Activated T-cell treated with anti-CD3 and anti-CD28 coated beads, Interleukin-2, amount 50 U/mL, for 48 hours (primary cell): ENCODE data around the gene MMP8.

Source experiments
- DNase-seq, 2 experiments: peaks; one replicate each; pipeline ENCODE4 v3.0.0-alpha.2; 2020

The MMP8 gene

DNA sequence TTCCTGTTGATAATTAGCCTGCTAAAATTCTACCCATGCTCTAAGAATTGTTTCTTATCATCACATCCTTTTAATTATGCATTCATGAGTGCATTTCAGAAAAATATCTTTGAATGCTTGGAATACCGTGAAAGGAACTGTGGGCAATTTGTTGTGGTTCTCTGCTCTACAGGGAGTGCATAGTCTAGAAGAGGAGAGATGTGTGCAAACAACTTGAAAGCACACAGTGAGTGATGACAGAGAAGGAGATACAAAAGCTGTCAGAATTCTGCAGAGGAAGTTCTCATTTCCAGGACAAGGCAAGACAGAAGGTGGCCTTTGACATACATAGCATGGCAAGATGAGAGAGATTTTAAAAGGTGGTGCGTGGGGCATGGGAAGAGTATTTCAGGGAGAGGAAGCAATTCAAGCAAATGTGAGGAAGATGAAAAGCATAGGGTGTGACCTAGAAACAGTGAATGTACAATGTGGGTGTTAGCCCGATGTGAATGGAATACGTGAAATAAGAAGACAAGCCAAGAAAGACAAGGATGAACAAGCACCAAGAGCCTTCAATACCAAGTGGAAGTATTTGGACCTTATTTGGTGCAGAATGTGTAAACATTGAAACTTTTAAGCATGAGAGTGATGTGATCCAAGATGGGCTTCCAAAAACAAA is 5.0 kb downstream of the MMP8 start:
- DNase-seq: no peak

- no peak for DNase-seq
Observed at GRCh38 chr11:102717280-102717679, 7.5 kb downstream of the MMP8 start.

- DNase-seq: no peak
Observed at GRCh38 chr11:102716527-102716926, 8.2 kb downstream of the MMP8 start.

GRCh38 chr11:102712137-102712536 is 12.6 kb downstream of the MMP8 start:
- no peak for DNase-seq

GRCh38 chr11:102709201-102709945 is 15.4 kb downstream of the MMP8 start:
- no peak for DNase-seq

DNA sequence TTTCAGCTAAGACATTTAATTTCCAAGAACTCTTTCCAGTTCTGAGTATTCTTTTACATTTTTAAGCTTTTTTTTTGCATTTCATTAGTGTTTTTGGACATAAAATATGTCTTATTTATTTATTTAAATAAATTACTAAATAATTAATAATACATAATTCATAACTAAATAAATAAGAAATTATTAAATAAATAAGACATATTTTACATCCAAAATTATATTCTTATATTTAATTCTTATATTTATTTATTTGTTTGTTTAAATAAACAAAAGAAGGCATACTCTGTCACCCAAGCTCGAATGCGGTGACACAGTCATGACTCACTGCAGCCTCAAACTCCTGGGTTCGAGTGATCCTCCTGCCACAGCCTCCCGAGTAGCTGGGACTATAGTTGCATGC is 16.1 kb downstream of the MMP8 start:
- no peak for DNase-seq

DNA sequence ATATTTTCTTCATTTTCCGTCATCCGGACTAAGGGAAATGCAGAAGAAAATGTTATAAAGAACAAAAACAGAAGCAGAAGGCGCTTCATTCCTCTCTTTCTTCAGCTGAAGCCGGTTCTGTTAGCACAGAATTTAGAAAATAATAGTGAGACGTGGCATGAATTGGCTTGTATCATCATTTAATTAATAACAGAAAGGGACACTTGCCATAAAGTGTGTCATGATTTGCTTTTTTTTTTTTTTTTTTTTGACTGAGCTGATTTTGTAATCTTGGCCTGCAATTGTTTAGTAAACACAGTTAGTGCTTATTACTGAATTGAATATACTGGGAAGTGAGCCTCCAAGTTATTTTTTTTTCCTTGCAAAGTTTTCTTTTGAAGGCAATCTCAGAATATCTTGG is 19.1 kb downstream of the MMP8 start, which contains the start of gene MMP27:
MMP27 (minus strand) TSS at position 144 of the 400 bp plus-strand sequence; CDS start at position 89, 55 bp downstream.
- no peak for DNase-seq

GRCh38 chr11:102704841-102705240 is 19.9 kb downstream of the MMP8 start:
- DNase-seq: no peak

DNA sequence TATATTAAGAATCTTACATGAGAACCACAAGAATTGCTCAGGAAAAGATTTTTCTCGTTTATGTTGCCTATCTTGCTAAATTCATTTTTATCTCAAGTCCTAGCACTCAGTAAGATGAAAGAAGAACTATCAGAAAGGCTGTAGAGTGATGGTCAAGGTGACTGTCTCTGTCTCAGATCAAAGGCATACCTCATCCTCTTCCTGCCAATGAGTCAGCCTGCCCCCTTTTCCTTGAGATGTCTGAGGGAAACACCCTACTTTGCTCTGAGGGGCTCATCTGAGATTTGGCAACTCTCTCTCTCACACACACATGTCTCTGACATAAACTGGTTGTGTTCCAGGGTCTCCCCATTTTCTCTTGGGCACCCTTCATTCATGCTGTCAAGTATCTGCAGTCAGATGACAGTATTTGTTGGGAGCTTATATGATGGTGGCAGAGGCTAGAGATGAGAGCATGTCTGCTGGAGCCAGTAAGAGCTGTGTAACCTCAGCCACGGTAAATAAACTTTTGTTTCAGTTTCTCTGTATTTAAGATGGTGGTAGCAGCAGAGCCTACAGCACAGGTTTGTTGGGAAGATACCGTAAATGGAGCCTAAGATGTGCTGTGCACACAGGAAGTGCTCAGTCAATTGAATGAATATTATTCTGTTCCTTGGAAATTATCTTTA is 20.8 kb downstream of the MMP8 start:
- DNase-seq: no peak

- no peak for DNase-seq
Observed at GRCh38 chr11:102695201-102695600, 29.6 kb downstream of the MMP8 start.

DNA sequence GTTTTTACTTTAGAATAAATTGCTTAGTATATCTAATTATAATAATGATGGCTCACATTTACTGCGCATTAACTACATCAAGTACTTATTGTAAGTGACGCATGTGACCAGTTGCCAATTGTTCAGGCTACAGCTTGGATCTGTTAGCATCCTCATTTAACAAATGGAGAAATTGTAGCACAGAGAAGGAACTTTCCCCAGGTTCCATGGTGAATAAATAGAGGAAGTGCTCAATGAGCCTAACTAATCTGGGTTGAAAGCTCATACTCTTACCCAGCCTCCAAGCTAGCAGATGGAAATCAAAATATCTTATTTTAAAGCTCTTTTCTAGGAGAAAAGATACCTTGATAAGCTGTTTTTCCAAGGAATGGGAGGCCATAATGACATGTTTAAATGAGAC is 39.0 kb downstream of the MMP8 start:
- no peak for DNase-seq

- no peak for DNase-seq
Observed at GRCh38 chr11:102685338-102685737, 39.4 kb downstream of the MMP8 start.

- no peak for DNase-seq
Observed at GRCh38 chr11:102683277-102683676, 41.5 kb downstream of the MMP8 start.

DNA sequence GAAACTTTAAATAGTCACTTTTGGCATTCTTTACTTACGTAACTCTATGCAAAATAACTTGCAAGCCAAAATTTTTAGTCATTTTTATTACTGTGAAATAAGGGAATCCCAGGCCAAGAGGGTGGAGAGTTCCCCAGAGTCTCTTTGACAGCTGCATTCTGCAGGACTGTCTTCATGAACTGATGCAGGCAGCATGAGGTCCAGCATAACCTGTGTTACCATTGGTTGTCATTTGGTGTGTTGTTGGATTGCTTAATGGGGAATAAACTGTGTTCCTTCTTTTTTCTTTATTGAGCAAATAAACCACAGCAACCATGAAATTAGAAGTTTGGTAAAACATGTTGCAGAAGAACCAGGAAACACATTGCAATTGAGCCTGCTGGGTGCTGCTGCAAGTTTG is 43.8 kb downstream of the MMP8 start:
- DNase-seq: no peak

DNA sequence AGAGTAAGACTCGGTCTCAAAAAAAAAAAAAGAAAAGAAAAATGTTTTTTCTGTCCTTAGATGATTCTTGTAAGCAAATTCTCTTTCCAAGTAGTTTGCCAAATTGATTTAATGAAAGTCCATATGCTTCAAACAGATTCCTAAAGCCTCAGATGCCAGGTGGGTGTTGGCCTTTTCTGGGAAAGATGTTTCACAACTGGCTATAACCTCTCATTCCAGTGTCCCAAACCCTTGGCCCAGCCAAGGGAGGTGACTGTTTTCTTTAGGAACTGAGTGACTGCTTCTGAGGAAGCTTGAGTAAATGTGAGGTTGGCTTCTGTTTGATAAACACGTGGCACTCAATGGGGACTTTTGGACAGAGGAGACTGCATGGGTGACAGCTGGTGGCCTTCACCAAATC is 46.7 kb downstream of the MMP8 start:
- DNase-seq: no peak

GRCh38 chr11:102676084-102676483 is 48.7 kb downstream of the MMP8 start:
- DNase-seq: no peak

DNA sequence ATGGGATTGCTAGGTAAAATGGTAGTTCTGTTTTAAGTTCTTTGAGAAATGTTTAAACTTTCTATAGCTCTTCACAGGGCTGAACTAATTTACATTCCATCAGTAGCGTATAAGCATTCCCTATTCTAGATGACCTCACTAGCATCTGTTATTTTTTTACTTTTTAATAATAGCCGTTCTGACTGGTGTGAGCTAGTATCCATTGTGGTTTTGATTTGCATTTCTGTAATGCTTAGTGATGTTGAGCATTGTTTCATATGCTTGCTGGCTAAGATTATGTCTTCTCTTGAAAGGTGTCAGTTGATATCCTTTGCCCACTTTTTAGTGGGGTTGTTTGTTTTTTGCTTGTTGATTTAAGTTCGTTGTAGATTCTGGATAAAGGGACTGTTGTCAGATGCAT is 55.1 kb downstream of the MMP8 start:
- DNase-seq: no peak

DNA sequence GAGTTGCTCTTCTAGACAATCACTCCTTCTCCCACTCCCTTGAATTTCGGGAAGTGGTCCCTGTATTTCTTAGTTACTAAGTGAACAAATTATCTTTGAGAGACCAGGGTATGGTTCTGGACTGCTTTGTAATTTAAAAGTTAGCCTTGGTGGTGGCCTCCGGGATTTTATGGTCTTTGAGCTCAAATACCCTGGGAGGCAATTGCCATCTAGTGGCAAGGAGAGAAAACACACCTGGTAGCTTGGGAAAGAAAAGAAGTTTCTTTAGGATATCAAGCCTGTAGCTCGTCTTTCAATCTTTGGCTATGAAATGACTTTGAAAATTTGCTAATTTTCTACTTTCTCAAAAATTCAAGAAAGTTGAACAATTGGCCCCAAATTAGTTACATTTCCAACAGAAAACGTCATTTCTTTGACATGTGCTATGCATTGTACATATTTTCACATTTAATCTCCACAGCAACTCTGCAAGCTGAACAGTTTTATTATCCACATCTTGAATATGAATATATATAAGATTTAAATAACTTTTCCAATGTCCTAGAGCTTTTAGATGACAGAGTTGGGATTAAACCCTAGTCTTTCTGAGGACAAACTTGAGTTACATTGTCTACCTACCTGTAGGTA is 58.3 kb downstream of the MMP8 start:
- no peak for DNase-seq

DNA sequence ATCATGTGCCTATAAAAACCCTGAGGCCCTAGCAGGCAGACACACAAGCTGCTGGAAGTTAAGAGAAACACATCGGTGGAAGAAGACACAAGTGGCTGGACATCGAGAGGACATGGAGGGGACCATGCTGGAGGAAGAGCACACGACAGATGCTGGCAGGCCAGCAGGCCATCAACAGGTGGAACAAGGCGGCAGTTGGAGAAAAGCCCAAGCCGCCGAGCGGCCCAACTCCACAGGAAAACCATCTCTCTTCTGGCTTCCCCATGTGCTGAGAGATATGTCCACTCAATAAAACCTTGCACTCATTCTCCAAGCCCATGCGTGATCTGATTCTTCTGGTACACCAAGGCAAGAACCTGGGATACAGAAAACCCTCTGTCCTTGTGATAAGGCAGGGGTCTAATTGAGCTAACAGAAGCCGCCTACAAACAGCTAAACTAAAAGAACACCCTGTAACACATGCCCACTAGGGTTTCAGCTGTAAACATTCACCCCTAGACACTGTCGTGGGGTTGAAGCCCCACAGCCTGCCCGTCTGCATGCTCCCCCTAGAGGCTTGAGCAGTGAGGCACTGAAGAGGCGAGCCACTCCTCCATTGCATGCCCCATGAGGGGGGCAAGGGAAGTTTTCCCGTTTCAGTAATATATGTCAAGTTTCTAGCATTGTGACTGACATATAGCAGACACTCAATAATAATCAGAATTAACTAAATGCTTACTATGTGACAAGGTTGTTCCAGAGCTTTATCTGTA is 60.6 kb downstream of the MMP8 start:
- peak in 1 of 2 experiments; percentile 35 for DNase-seq

- no peak for DNase-seq
Observed at GRCh38 chr11:102662607-102663006, 62.1 kb downstream of the MMP8 start.
